GM12874 (cell line): ENCODE results near the gene UBE2G2.

Source experiments
- TF ChIP-seq, protein P1 (sequence below): IDR thresholded peaks from 2 replicates; pipeline ENCODE4 v1.5.1; 2011; ENCODE audit warnings: low read depth, mild to moderate bottlenecking, control low read depth, low read length, moderate library complexity; ENCODE audit not compliant: insufficient read depth

UBE2G2 gene

DNA sequence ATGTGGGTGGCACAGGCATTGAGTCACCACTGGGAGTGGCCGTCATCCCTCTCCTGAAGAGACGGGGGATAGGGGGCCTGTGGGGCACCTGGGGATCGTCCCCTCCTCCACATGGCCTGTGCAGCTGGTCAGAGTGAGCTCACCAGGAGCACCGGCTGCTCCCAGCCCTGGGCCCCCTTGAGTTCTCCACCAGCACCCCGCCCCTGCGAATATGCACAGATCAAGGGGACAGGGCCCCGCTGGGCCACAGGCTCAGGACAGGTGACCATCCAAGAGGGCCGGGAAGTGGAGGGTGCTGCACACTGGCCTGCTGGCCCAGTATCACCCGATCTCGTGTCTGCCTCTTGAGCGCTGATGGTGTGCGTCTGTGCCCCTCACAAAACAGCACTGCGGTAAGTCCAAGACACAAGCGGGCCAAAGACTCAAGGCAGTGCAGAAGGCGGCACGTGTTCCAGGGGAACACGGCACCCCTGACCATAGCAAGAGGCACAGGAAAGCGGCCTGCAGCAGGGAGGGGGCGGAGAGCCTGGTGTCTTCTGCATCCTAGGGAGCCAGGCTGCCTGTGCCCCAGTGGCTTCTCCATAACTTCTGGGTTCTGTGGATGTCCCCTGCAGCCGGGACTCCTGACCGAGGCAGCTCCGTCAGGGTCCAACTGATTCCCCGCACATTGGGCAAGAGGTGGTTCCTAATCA lies 72.1 kb downstream of the UBE2G2 start:
- TF ChIP-seq, protein P1, sequence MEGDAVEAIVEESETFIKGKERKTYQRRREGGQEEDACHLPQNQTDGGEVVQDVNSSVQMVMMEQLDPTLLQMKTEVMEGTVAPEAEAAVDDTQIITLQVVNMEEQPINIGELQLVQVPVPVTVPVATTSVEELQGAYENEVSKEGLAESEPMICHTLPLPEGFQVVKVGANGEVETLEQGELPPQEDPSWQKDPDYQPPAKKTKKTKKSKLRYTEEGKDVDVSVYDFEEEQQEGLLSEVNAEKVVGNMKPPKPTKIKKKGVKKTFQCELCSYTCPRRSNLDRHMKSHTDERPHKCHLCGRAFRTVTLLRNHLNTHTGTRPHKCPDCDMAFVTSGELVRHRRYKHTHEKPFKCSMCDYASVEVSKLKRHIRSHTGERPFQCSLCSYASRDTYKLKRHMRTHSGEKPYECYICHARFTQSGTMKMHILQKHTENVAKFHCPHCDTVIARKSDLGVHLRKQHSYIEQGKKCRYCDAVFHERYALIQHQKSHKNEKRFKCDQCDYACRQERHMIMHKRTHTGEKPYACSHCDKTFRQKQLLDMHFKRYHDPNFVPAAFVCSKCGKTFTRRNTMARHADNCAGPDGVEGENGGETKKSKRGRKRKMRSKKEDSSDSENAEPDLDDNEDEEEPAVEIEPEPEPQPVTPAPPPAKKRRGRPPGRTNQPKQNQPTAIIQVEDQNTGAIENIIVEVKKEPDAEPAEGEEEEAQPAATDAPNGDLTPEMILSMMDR: no peak

DNA sequence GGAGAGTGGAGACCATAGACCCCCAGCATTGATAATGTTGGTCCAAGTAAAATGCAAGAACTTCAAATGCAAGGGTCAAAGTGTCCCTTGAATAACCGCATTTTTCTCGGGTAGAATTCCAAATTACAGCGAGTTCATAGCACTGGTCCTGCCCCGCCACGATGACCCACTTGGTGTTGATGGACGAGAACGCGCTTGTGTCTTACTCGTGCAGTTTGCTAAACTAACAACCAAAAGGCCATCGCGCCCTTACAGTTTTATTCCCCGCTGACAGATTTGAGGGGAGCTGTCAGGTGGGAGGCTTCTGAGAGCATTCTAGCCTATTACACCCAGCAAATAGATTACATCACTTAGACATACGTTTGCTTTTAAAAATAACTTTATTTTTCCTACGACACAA lies 72.9 kb downstream of the UBE2G2 start:
- TF ChIP-seq, protein P1: no peak

DNA sequence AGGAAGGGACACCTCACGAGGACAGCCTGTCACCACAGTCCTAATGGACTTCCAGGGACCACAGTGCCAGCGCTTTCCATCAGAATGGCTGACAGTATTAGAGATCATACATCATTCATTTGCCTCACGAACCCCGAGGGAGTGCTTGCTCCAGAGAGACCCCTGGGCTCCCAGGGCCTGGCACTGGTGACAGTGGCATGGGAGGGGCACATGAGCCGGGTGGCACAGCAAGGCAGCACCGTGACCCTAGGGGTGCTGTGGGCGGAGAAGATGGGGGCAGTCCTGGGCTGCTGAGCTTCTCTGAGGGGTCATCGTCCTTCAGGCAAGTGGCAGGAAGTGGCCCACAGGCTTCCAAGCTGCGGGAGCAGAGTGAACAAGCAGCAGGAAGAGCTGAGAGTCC lies 73.9 kb downstream of the UBE2G2 start:
- TF ChIP-seq, protein P1: no peak

DNA sequence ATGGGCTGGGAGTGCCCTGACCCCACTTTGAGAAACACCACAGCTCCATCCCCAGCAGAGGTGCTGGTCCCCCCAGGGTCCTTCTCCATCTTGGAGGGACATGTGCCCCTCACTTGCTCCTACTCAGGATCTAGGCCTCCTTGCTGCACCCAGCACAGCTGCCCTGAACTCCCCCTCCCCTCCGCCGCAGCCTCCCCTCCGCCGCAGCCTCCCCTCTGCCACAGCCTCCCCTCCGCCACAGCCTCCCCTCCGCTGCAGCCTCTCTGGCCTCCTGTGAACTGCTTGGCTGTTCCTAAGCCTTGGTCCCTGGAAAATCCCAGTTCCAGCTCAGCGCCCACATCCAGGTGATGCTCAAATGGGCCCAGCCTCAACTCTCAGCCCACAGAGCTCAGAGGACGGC lies 74.3 kb downstream of the UBE2G2 start:
- TF ChIP-seq, protein P1: no peak

DNA sequence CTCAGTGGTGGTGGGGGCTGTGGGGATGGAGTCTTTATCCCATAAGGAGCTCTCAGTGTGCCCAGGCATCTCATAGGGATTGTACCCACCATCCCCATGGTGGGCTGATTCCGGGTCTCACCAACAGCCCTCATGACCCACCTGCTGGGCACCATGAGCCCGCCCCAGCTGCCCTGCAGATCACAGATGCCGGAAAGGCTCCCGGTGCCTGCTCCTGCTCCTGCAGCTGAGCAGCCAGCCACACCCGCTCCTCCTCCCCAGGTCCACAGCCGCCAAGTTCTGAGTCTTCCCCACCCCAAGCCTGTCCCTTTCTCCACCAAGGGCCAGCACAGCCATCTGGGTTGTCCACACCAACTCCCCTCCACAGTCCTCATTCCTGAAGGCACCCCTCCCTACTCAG lies 74.8 kb downstream of the UBE2G2 start:
- TF ChIP-seq, protein P1: no peak

DNA sequence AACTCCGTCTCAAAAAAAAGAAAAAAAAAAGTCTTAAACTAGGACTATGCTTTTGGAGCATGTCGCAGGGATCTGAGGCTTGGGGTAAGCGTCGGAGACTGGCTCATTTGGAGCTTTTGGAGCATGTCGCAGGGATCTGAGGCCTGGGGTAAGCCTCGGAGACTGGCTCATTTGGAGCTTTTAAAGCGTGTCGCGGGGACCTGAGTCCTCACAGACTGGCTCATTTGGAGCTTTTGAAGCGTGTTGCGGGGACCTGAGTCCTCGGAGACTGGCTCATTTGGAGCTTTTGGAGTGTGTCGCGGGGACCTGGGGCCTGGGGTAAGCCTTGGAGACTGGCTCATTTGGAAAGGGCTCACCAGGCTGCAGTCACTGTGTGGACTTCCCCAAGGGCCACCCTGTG lies 76.7 kb downstream of the UBE2G2 start:
- TF ChIP-seq, protein P1: no peak

DNA sequence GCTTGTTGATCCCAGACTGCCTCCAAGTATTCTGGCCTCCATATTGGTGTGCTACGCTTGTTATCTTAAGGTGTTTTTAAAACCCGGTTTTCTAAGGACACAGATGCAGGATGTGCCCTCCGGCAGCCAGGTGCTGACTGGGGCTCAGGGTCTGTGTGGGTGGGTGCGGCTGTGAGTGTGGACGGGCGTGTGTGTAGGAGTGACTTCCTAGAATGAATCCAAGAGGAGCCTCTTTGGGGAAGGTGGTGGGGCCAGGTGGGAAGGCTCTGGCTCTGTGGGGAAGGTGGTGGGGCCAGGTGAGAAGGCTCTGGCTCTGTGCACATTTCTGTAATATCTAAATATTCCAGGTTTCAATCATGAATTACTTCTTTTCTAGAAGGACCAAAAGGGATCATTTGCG lies 77.4 kb downstream of the UBE2G2 start:
- TF ChIP-seq, protein P1: no peak
